OCI-LY7 (cell line): Measurements from ENCODE around the gene SDHA.

ENCODE experiments used
- CTCF ChIP-seq: fragments of 200-600 bp; sonication (generic); conservative IDR thresholded peaks from 2 replicates; pipeline ENCODE4 v1.5.1; 2014; ENCODE audit warnings: mild to moderate bottlenecking, antibody characterized with exemption, low read length, moderate library complexity, mixed read lengths
- EZH2phosphoT487 ChIP-seq: fragments of 200-600 bp; sonication (generic); IDR thresholded peaks from 2 replicates; pipeline ENCODE4 v1.6.1; 2018; ENCODE audit warnings: low read depth, borderline replicate concordance, mild to moderate bottlenecking, mixed run types, antibody characterized with exemption, low read length, moderate library complexity, mixed read lengths

- TF ChIP-seq CTCF (no peak), EZH2phosphoT487 (no peak)
Observed at GRCh38 chr5:223791-224190, 5.7 kb downstream of the SDHA start.
